Measurements from ENCODE around the gene G6PC2. TPM values are rescaled to one million over a fixed set of nuclear protein-coding genes. Genes with fewer than 3 reads are reported as not detected.
A peak's percentile ranks its signal among the peaks of the same experiment; 100 is the strongest.

G6PC2 gene
- total RNA-seq, 1 donor from 2014 or later: 2.8 TPM

- Mint-ChIP-seq H3K36me3 (no peaks in the 10 kb centered on the region), H3K9me3 (peaks cover 4% of the 10 kb centered on the region), H3K4me1 (ENCODE audit: unreplicated experiment) (peaks cover 12% of the 10 kb centered on the region), H3K4me3 (no peak overlapping the region), H3K27me3 (peaks cover 49% of the 10 kb centered on the region), H3K27ac (no peak overlapping the region)
- TF ChIP-seq, protein P1, sequence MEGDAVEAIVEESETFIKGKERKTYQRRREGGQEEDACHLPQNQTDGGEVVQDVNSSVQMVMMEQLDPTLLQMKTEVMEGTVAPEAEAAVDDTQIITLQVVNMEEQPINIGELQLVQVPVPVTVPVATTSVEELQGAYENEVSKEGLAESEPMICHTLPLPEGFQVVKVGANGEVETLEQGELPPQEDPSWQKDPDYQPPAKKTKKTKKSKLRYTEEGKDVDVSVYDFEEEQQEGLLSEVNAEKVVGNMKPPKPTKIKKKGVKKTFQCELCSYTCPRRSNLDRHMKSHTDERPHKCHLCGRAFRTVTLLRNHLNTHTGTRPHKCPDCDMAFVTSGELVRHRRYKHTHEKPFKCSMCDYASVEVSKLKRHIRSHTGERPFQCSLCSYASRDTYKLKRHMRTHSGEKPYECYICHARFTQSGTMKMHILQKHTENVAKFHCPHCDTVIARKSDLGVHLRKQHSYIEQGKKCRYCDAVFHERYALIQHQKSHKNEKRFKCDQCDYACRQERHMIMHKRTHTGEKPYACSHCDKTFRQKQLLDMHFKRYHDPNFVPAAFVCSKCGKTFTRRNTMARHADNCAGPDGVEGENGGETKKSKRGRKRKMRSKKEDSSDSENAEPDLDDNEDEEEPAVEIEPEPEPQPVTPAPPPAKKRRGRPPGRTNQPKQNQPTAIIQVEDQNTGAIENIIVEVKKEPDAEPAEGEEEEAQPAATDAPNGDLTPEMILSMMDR (conservative IDR thresholded peaks at IDR 0.05): no peak
- no peak for DNase-seq (ENCODE audit: extremely low spot score, unreplicated experiment)
These were observed 14.6 kb downstream of the G6PC2 start for GRCh38 chr2:168915441-168916330.

- peaks cover 48% of the 10 kb centered on the region for H3K27me3 Mint-ChIP-seq
- H3K27ac Mint-ChIP-seq: no peak overlapping the region
These were observed 15.2 kb downstream of the G6PC2 start for GRCh38 chr2:168916331-168916675.

GRCh38 chr2:168920504-168921157 is 19.5 kb downstream of the G6PC2 start:
- DNase-seq (ENCODE audit: extremely low spot score, unreplicated experiment): no peak
- TF ChIP-seq, protein P1 (conservative IDR thresholded peaks at IDR 0.05): peak; percentile 84
- Mint-ChIP-seq H3K9me3 (peaks cover 6% of the 10 kb centered on the region), H3K27me3 (peaks cover 20% of the 10 kb centered on the region), H3K4me3 (no peak overlapping the region), H3K4me1 (ENCODE audit: unreplicated experiment) (no peaks in the 10 kb centered on the region), H3K36me3 (no peaks in the 10 kb centered on the region), H3K27ac (no peak overlapping the region)

More at GRCh38 chr2:168916331-168916675, 15.2 kb downstream of the G6PC2 start:
- no peak overlapping the region for H3K4me3 Mint-ChIP-seq
- TF ChIP-seq, protein P1 (conservative IDR thresholded peaks at IDR 0.05): no peak
- DNase-seq (ENCODE audit: extremely low spot score, unreplicated experiment): no peak
- peaks cover 12% of the 10 kb centered on the region for H3K4me1 Mint-ChIP-seq (ENCODE audit: unreplicated experiment)
- peaks cover 6% of the 10 kb centered on the region for H3K9me3 Mint-ChIP-seq
- no peaks in the 10 kb centered on the region for H3K36me3 Mint-ChIP-seq

GRCh38 chr2:168926621-168927386 is 25.7 kb downstream of the G6PC2 start:
- Mint-ChIP-seq H3K27ac (no peak overlapping the region), H3K27me3 (peaks cover 11% of the 10 kb centered on the region), H3K9me3 (no peaks in the 10 kb centered on the region), H3K4me1 (ENCODE audit: unreplicated experiment) (no peaks in the 10 kb centered on the region), H3K36me3 (no peaks in the 10 kb centered on the region), H3K4me3 (no peak overlapping the region)
- no peak for DNase-seq (ENCODE audit: extremely low spot score, unreplicated experiment)
- TF ChIP-seq, protein P1 (conservative IDR thresholded peaks at IDR 0.05): no peak

DNA sequence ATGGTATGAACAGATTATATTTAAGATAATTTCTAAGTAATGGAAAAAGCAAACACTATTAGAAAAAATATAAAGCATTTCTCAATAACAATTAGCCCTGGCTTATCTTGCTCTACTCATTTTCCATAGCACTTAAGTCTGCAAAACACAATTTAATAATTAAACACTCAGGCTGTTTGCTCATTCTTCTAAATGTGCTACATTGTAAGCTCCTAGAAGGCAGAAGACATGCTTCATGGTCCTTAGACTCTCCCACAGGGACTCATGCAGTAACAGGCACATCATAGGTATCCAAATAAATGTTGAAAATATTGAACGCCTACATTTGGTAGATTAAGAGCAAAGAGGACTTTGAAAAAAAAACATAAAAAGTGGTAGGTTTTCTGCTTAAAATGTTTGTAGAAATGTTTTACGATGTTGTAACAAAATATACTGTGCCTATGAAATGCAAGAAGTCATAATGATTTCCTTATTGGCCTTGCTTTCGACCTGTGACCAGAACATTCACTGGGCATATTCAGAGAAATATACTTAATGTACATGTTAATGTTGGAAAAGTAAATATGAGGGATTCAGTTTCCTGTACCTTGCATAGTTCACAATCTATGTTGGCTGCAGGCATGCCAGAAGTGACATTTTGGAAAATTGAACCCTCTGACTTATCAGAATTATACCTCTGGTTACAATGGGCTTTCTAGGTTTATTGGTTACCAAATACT is 27.2 kb downstream of the G6PC2 start:
- TF ChIP-seq, protein P1 (conservative IDR thresholded peaks at IDR 0.05): no peak
- no peak for DNase-seq (ENCODE audit: extremely low spot score, unreplicated experiment)
- H3K27ac Mint-ChIP-seq: no peak overlapping the region
- no peaks in the 10 kb centered on the region for H3K36me3 Mint-ChIP-seq
- no peaks in the 10 kb centered on the region for H3K9me3 Mint-ChIP-seq
- H3K4me1 Mint-ChIP-seq (ENCODE audit: unreplicated experiment): no peaks in the 10 kb centered on the region
- peaks cover 4% of the 10 kb centered on the region for H3K27me3 Mint-ChIP-seq
- H3K4me3 Mint-ChIP-seq: no peak overlapping the region

All from type B pancreatic cell (in vitro differentiated cells).